Activated CD8-positive, alpha-beta memory T cell treated with anti-CD3 and anti-CD28 coated beads, Interleukin-2, amount 10 ng/mL, durations not matched to agents 7 days and 5 days (primary cell): ENCODE results near the gene UBL4A. TPM values are rescaled to one million over a fixed set of nuclear protein-coding genes. Genes with fewer than 3 reads are reported as not detected.
A peak's percentile ranks its signal among the peaks of the same experiment; 100 is the strongest.

Experiments used
- ATAC-seq: fragments of 150-1000 bp; cut with Tn5 transposase; one replicate; pipeline ENCODE4 v1.10.0; 2021; ENCODE audit warnings: moderate library complexity
- CTCF ChIA-PET: fragments of 350-600 bp; sonication (Branson Sonifier 250); formaldehyde crosslinking; loops from one replicate; lab custom pipeline; 2021; ENCODE audit warnings: antibody characterized with exemption; lab: Charles Lee
- DNase-seq: peaks from one replicate; pipeline ENCODE4 v3.0.0-alpha.2; 2020
- H3K27ac Mint-ChIP-seq: one replicate; pipeline ENCODE4 v1.8.0; 2021; ENCODE audit warnings: mild to moderate bottlenecking, mixed read lengths
- H3K27me3 Mint-ChIP-seq: one replicate; pipeline ENCODE4 v1.8.0; 2021; ENCODE audit warnings: mixed read lengths
- H3K36me3 Mint-ChIP-seq: one replicate; pipeline ENCODE4 v1.8.0; 2021; ENCODE audit warnings: mild to moderate bottlenecking, mixed read lengths
- H3K4me1 Mint-ChIP-seq: one replicate; pipeline ENCODE4 v1.8.0; 2021; ENCODE audit warnings: mixed read lengths
- H3K4me3 Mint-ChIP-seq: one replicate; pipeline ENCODE4 v1.8.0; 2021; ENCODE audit warnings: mild to moderate bottlenecking, moderate library complexity, mixed read lengths
- H3K9me3 Mint-ChIP-seq: one replicate; pipeline ENCODE4 v1.8.0; 2022; ENCODE audit warnings: low read depth, mixed read lengths
- total RNA-seq, 2 experiments: library from RNA; stranded (reverse); gene quantifications; one replicate each; pipeline ENCODE4 v1.2.3, GENCODE V29; 2021

The UBL4A gene
- total RNA-seq, 2 experiments from 2014 or later: 48.1 to 53.2 TPM

GRCh38 chrX:154516656-154517100 lies 30.3 kb upstream of the UBL4A start:
- ATAC-seq (no peak), DNase-seq (no peak)
- Mint-ChIP-seq H3K27me3 (no peaks in the 10 kb centered on the region), H3K9me3 (no peaks in the 10 kb centered on the region), H3K4me1 (peaks cover 22% of the 10 kb centered on the region), H3K36me3 (peaks cover 2% of the 10 kb centered on the region), H3K4me3 (peak overlapping the region; percentile 81), H3K27ac (peak overlapping the region; percentile 83)
- CTCF ChIA-PET: interaction anchor here (1.1 to 3.6 kb wide), 2 partner anchors 11 to 27 kb away, joined by 3 to 16 read pairs; partner anchors contain the start of gene SLC10A3

GRCh38 chrX:154515966-154516655 lies 29.7 kb upstream of the UBL4A start, which contains the start of gene FAM3A:
Gene FAM3A, minus strand, starts transcription at chrX:154516232. Its CDS starts 460 bp downstream, at chrX:154515772.
- DNase-seq: peak; percentile 95
- Mint-ChIP-seq H3K9me3 (no peaks in the 10 kb centered on the region), H3K27me3 (no peaks in the 10 kb centered on the region), H3K36me3 (peaks cover 2% of the 10 kb centered on the region), H3K27ac (peak within 1 kb of the TSS; percentile 85), H3K4me3 (peak within 1 kb of the TSS; percentile 81), H3K4me1 (peaks cover 26% of the 10 kb centered on the region)
- CTCF ChIA-PET: interaction anchor here (1.1 to 3.6 kb wide), 2 partner anchors 12 to 26 kb away, joined by 3 to 16 read pairs; partner anchors contain the start of gene SLC10A3
- ATAC-seq: peak; percentile 95

GRCh38 chrX:154515090-154515965 lies 28.9 kb upstream of the UBL4A start:
- ATAC-seq (no peak), DNase-seq (peak; percentile 50)
- Mint-ChIP-seq H3K36me3 (peaks cover 4% of the 10 kb centered on the region), H3K4me3 (peak overlapping the region; percentile 80), H3K9me3 (no peaks in the 10 kb centered on the region), H3K27ac (peak overlapping the region; percentile 85), H3K4me1 (peaks cover 28% of the 10 kb centered on the region), H3K27me3 (no peaks in the 10 kb centered on the region)
- CTCF ChIA-PET: interaction anchor here (0.7 to 3.6 kb wide), 3 partner anchors 12 to 26 kb away, joined by 3 to 16 read pairs (median 3); no protein-coding TSS in a partner anchor

GRCh38 chrX:154513716-154514115 lies 27.3 kb upstream of the UBL4A start:
- Mint-ChIP-seq H3K4me3 (no peak overlapping the region), H3K36me3 (peaks cover 15% of the 10 kb centered on the region), H3K27me3 (no peaks in the 10 kb centered on the region), H3K9me3 (no peaks in the 10 kb centered on the region), H3K4me1 (peaks cover 35% of the 10 kb centered on the region), H3K27ac (no peak overlapping the region)
- ATAC-seq (no peak), DNase-seq (no peak)
- CTCF ChIA-PET: interaction anchor here (0.9 kb wide), 1 partner anchor 112 kb away, joined by 3 read pairs; no protein-coding TSS in a partner anchor

- Mint-ChIP-seq H3K4me3 (no peak overlapping the region), H3K27ac (no peak overlapping the region)
Observed at GRCh38 chrX:154512879-154513553, 26.6 kb upstream of the UBL4A start.

DNA sequence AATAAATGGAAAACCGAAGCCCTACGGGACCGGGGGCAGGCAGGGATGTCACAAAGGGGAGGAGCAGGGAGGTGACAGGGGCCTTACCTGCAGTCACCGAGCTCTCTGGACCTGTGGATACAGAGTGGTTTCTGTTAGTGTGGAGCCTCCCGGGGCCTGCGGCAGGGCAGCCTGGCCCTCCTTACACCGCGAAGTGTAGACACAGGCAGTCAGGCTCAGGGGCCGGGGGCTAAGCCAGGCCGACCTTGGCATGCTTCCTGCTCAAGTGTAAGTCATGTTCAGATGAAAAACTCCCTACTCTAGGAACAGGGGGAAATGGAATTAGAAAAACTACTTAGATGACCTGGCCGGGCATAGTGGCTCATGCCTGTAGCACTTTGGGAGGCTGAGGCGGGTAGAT lies 25.3 kb upstream of the UBL4A start:
- Mint-ChIP-seq H3K4me1 (peaks cover 34% of the 10 kb centered on the region), H3K36me3 (peaks cover 17% of the 10 kb centered on the region), H3K4me3 (no peak overlapping the region), H3K27me3 (no peaks in the 10 kb centered on the region), H3K27ac (peak overlapping the region; percentile 72), H3K9me3 (no peaks in the 10 kb centered on the region)
- DNase-seq: no peak
- CTCF ChIA-PET: interaction anchor here (1.1 to 1.4 kb wide), 2 partner anchors 8 to 15 kb away, joined by 3 to 6 read pairs; no protein-coding TSS in a partner anchor
- ATAC-seq: no peak

More at GRCh38 chrX:154512879-154513553, 26.6 kb upstream of the UBL4A start:
- Mint-ChIP-seq H3K4me1 (peaks cover 35% of the 10 kb centered on the region), H3K9me3 (no peaks in the 10 kb centered on the region), H3K36me3 (peaks cover 17% of the 10 kb centered on the region), H3K27me3 (no peaks in the 10 kb centered on the region)
- DNase-seq (no peak), ATAC-seq (no peak)
- CTCF ChIA-PET: interaction anchor here (0.9 kb wide), 1 partner anchor 111 kb away, joined by 3 read pairs; no protein-coding TSS in a partner anchor

DNA sequence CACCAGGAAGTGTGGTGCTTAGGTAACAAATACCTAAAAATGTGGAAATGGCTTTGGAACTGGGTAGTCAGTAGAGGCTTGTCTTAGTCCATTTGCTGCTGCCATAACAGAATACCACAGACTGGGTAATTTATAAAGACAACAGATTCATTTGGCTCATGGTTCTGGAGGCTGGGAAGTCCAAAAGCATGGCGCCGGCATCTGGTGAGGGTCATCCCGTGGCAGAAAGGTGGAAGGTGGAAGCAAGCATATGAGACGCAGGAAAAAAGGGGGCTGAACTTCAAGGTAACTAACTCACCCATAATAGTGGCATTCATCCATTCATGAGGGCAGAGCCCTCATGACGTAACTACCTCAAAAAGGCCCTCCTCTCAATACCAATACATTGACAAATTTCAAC lies 23.0 kb upstream of the UBL4A start:
- Mint-ChIP-seq H3K4me3 (no peak overlapping the region), H3K4me1 (peaks cover 23% of the 10 kb centered on the region), H3K27ac (no peak overlapping the region), H3K9me3 (no peaks in the 10 kb centered on the region), H3K36me3 (peaks cover 19% of the 10 kb centered on the region), H3K27me3 (no peaks in the 10 kb centered on the region)
- CTCF ChIA-PET: no interaction called here
- DNase-seq (no peak), ATAC-seq (no peak)

DNA sequence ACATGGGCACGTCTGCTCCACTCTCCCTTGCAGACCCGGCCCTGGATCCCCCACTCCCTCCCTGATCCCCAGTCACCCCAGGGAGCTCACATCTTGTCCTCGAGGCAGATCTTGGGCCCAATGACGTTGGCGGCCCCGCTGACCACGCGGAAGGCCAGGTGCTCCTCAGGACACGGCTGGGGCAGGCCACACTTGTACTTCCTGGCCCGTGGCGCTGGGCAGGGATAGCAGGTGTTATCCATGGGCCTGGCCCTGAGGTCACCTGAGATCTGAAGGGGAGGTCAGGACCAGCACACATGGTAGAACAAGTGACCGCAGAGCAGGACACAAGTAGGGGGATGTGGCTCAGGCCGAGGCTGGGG lies 21.9 kb upstream of the UBL4A start:
- Mint-ChIP-seq H3K36me3 (peaks cover 17% of the 10 kb centered on the region), H3K4me3 (no peak overlapping the region), H3K27ac (no peak overlapping the region), H3K27me3 (no peaks in the 10 kb centered on the region), H3K4me1 (peaks cover 17% of the 10 kb centered on the region), H3K9me3 (no peaks in the 10 kb centered on the region)
- no peak for ATAC-seq
- DNase-seq: no peak
- CTCF ChIA-PET: no interaction called here

DNA sequence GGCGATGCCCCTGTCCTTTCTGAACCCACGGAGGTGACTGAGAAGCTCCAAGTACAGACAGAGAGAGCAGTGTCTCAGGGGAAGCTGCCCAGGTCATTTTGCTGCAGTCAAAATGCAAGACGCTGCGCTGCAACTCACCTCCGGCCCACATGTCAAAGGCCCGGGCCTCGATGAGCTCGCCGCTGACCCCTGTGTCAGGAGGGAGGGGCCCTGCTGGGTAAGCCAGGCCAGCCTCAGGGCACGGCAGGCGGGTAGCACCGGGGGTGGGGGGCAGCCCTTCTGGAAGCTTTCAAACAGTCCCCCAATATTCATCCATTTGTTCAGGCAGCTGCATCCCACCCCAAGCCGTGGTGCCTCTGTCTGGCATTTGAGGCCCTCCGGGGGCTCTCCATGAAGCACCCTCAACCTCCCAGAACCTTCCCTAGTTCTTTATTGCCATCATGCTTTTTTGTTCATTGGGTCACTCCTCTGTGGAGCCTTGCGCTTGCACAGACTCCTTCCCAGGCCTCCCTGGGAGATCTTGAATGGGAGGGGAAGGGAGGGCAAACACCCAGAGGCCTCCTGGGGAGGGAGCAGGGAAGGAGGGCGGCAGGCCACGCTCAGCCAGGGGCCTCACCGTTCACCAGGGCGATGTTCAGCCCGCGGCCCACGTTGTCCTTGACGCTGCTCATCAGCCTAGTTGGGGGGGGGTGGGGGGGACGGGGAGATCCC lies 21.4 kb upstream of the UBL4A start:
- ATAC-seq (no peak), DNase-seq (no peak)
- H3K36me3 Mint-ChIP-seq: peaks cover 17% of the 10 kb centered on the region
- H3K4me3 Mint-ChIP-seq: no peak overlapping the region
- CTCF ChIA-PET: no interaction called here
- H3K27ac Mint-ChIP-seq: no peak overlapping the region
- H3K27me3 Mint-ChIP-seq: no peaks in the 10 kb centered on the region
- no peaks in the 10 kb centered on the region for H3K9me3 Mint-ChIP-seq
- H3K4me1 Mint-ChIP-seq: peaks cover 17% of the 10 kb centered on the region

- Mint-ChIP-seq H3K27me3 (no peaks in the 10 kb centered on the region), H3K4me1 (peaks cover 14% of the 10 kb centered on the region), H3K36me3 (peaks cover 17% of the 10 kb centered on the region), H3K27ac (no peak overlapping the region), H3K9me3 (no peaks in the 10 kb centered on the region), H3K4me3 (no peak overlapping the region)
- CTCF ChIA-PET: no interaction called here
- ATAC-seq (no peak), DNase-seq (no peak)
Observed at GRCh38 chrX:154506483-154507332, 20.3 kb upstream of the UBL4A start.

- no peak overlapping the region for H3K27ac Mint-ChIP-seq
- peaks cover 15% of the 10 kb centered on the region for H3K36me3 Mint-ChIP-seq
- no peaks in the 10 kb centered on the region for H3K27me3 Mint-ChIP-seq
- CTCF ChIA-PET: no interaction called here
- H3K9me3 Mint-ChIP-seq: no peaks in the 10 kb centered on the region
- no peak for ATAC-seq
- no peak for DNase-seq
- peaks cover 7% of the 10 kb centered on the region for H3K4me1 Mint-ChIP-seq
- no peak overlapping the region for H3K4me3 Mint-ChIP-seq
Observed at GRCh38 chrX:154505734-154506133, 19.3 kb upstream of the UBL4A start.

- Mint-ChIP-seq H3K27me3 (no peaks in the 10 kb centered on the region), H3K4me1 (no peaks in the 10 kb centered on the region), H3K27ac (no peak overlapping the region), H3K9me3 (no peaks in the 10 kb centered on the region), H3K36me3 (peaks cover 2% of the 10 kb centered on the region), H3K4me3 (no peak overlapping the region)
- DNase-seq (no peak), ATAC-seq (no peak)
- CTCF ChIA-PET: no interaction called here
Observed at GRCh38 chrX:154502989-154503388, 16.6 kb upstream of the UBL4A start.
